BJ (cell line): ENCODE data around the gene TBC1D22B. TPM values are rescaled to one million over a fixed set of nuclear protein-coding genes. Genes with fewer than 3 reads are reported as not detected.

Source experiments
- CTCF ChIA-PET: fragments of 350-600 bp; formaldehyde crosslinking; extraction: SDS; loops from one replicate; lab custom pipeline; 2021; ENCODE audit warnings: antibody characterized with exemption, inconsistent platforms; lab: Yijun Ruan, JAX
- POLR2A ChIA-PET: fragments of 300-600 bp; sonication (Branson Sonifier 250); formaldehyde crosslinking; extraction: SDS; loops from one replicate; lab custom pipeline; 2021; ENCODE audit warnings: antibody characterized with exemption; lab: Charles Lee
- DNase-seq: peaks from one replicate; pipeline ENCODE4 v3.0.0-alpha.2; 2011; ENCODE audit warnings: low read depth
- H3K27me3 ChIP-seq: 2 replicates; pipeline ENCODE4 v1.6.0; 2011; ENCODE audit warnings: low read length; ENCODE audit not compliant: control insufficient read depth, insufficient read depth
- H3K36me3 ChIP-seq: 2 replicates; pipeline ENCODE4 v1.5.1; 2011; ENCODE audit warnings: low read length; ENCODE audit not compliant: control insufficient read depth, insufficient read depth
- H3K4me3 ChIP-seq: 2 replicates; pipeline ENCODE4 v1.5.1; 2011; ENCODE audit warnings: low read depth, mild to moderate bottlenecking, control low read depth, low read length
- CTCF ChIP-seq: IDR thresholded peaks from 2 replicates; pipeline ENCODE4 v1.5.1; 2011; ENCODE audit warnings: low read depth, mild to moderate bottlenecking, control low read depth, inconsistent platforms, low read length, moderate library complexity; ENCODE audit not compliant: insufficient read depth
- polyA plus RNA-seq: library from polyadenylated mRNA; depleted of rRNA; stranded (reverse); fragments of >200 nt; gene quantifications from 2 replicates; pipeline ENCODE4 v1.2.3, GENCODE V29; 2011

Gene TBC1D22B
- polyA plus RNA-seq, 1 experiment: 5.5 TPM

- no peaks in the 10 kb centered on the region; the same call in 1 of the 2 replicates for H3K27me3 ChIP-seq
- no peak for DNase-seq
- POLR2A ChIA-PET: no interaction called here
- TF ChIP-seq CTCF: no peak
- H3K36me3 ChIP-seq: no peaks in the 10 kb centered on the region
- CTCF ChIA-PET: no interaction called here
- no peak overlapping the region for H3K4me3 ChIP-seq
Observed at GRCh38 chr6:37232430-37233017, 25.0 kb upstream of the TBC1D22B start.

- no peak for TF ChIP-seq CTCF
- no peaks in the 10 kb centered on the region for H3K36me3 ChIP-seq
- CTCF ChIA-PET: no interaction called here
- no peaks in the 10 kb centered on the region; the same call in 1 of the 2 replicates for H3K27me3 ChIP-seq
- POLR2A ChIA-PET: no interaction called here
- no peak for DNase-seq
- H3K4me3 ChIP-seq: no peak overlapping the region
Observed at GRCh38 chr6:37233541-37233940, 24.0 kb upstream of the TBC1D22B start.

- H3K4me3 ChIP-seq: no peak overlapping the region
- no peak for DNase-seq
- ChIA-PET CTCF (interaction anchor here (1.1 to 1.5 kb wide), 2 partner anchors 13 to 215 kb away, joined by 3 to 7 read pairs; no protein-coding TSS in a partner anchor), POLR2A (no interaction called here)
- no peaks in the 10 kb centered on the region; the same call in 1 of the 2 replicates for H3K27me3 ChIP-seq
- no peaks in the 10 kb centered on the region for H3K36me3 ChIP-seq
- TF ChIP-seq CTCF: no peak
Observed at GRCh38 chr6:37236921-37237320, 20.7 kb upstream of the TBC1D22B start.

- Histone ChIP-seq H3K4me3 (no peak overlapping the region), H3K36me3 (no peaks in the 10 kb centered on the region), H3K27me3 (no peaks in the 10 kb centered on the region; the same call in 1 of the 2 replicates)
- DNase-seq: no peak
- TF ChIP-seq CTCF: no peak
- ChIA-PET POLR2A (no interaction called here), CTCF (interaction anchor here (1.2 to 1.5 kb wide), 3 partner anchors 27 to 220 kb away, joined by 3 to 4 read pairs (median 4); no protein-coding TSS in a partner anchor)
Observed at GRCh38 chr6:37237789-37238188, 19.8 kb upstream of the TBC1D22B start.

GRCh38 chr6:37238381-37238780 is 19.2 kb upstream of the TBC1D22B start:
- Histone ChIP-seq H3K4me3 (no peak overlapping the region), H3K27me3 (no peaks in the 10 kb centered on the region), H3K36me3 (no peaks in the 10 kb centered on the region)
- POLR2A ChIA-PET: no interaction called here
- no peak for DNase-seq
- CTCF ChIA-PET: interaction anchor here (1.2 to 1.5 kb wide), 3 partner anchors 28 to 220 kb away, joined by 3 to 4 read pairs (median 4); no protein-coding TSS in a partner anchor
- no peak for TF ChIP-seq CTCF
